ENCODE measurements around the gene TGFB1I1. TPM values are rescaled to one million over a fixed set of nuclear protein-coding genes. Genes with fewer than 3 reads are reported as not detected.

The TGFB1I1 gene
- total and polyA plus RNA-seq, 2 of the 13 experiments (the other 11 are each of a cell fraction or from before 2014, with no cell fraction given) = 0.80 to 2.9 TPM

DNA sequence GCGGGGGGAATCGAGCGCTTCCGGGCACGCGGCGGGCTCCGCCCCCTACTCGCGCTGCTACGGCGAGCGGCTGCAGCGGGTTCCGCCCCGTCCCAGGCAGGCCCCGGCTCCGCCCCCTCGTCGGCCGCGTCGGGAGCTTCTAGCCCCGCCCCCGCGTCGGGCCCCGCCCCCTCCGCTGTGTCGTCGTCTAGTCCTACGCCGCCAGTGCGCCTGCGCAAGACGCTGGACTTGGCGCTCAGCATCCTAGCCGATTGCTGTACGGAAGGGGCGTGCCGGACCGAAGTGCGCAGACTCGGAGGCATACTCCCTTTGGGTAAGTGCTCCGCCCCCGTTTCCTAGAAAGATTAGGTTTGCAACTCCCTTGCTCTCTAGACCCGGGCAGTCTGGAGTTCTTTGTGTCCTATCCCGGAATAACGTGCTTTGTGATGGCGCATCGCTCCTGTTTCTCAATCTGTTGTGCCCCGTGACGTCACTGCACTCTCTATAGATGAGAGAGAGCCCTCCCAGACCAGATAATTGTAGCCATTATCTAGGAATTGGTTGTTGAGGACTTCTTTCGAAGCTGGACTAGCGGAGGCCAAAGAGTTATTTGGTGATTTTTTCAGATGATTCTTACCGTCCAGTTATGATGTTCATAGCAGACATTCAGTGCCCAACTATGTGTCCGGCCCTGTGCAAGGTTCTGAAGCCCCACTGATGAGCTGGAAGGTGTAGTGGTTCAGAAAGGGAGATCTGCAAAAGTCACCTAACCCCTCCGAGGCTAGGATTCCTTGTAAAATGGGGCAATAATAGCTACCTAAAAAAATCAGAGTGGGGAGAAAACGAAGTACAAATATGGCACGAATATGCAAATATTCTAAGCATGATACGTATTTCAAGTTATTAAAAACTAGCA is 12.0 kb upstream of the TGFB1I1 start (continued):
- TF ChIP-seq GFI1 (CRISPR knock-in tag; IDR thresholded peaks at IDR 0.05; ENCODE audit: borderline replicate concordance) = 0 out of 2 replicates have a peak, but pooled peaks have one; percentile 65
- no peak; the same call in 1 of the 2 replicates for TF ChIP-seq CHD4 (IDR thresholded peaks at IDR 0.05; ENCODE audit: borderline replicate concordance, low read length)
- 0 out of 2 replicates have a peak, but pooled peaks have one; percentile 16 for TF ChIP-seq ZNF264 (CRISPR knock-in tag; IDR thresholded peaks at IDR 0.05)
- peak; percentile 9; the same call in 1 of the 2 replicates for TF ChIP-seq KLF9 (CRISPR knock-in tag; IDR thresholded peaks at IDR 0.05; ENCODE audit: low read depth)
- TF ChIP-seq SP1 (IDR thresholded peaks at IDR 0.05) = peak; percentile 60; the same call in 1 of the 2 replicates
- TF ChIP-seq SP1 (CRISPR knock-in tag; IDR thresholded peaks at IDR 0.05) = peak; percentile 80
- peak; percentile 77; the same call in 1 of the 2 replicates for TF ChIP-seq ZNF549 (CRISPR knock-in tag; IDR thresholded peaks at IDR 0.05)
- peak; percentile 24; the same call in 1 of the 2 replicates for TF ChIP-seq PPARG (CRISPR knock-in tag; conservative IDR thresholded peaks at IDR 0.05)
- peak; percentile 28 for TF ChIP-seq TBL1XR1 (IDR thresholded peaks at IDR 0.05; ENCODE audit: borderline replicate concordance, low read length, partially characterized antibody)
- TF ChIP-seq CHCHD3 (CRISPR knock-in tag; IDR thresholded peaks at IDR 0.05) = no peak
- peak; percentile 68; the same call in 1 of the 2 replicates for TF ChIP-seq SSRP1 (CRISPR knock-in tag; IDR thresholded peaks at IDR 0.05)
- TF ChIP-seq RBM22 (optimal IDR thresholded peaks at IDR 0.05; ENCODE audit: low read length) = peak; percentile 37
- peak; percentile 58 for TF ChIP-seq CEBPG (CRISPR knock-in tag; IDR thresholded peaks at IDR 0.05)
- peak; percentile 11; the same call in 1 of the 2 replicates for TF ChIP-seq NFKBIZ (CRISPR knock-in tag; IDR thresholded peaks at IDR 0.05)
- TF ChIP-seq TGIF2 (CRISPR knock-in tag; IDR thresholded peaks at IDR 0.05) = peak; percentile 47; the same call in 1 of the 2 replicates
- TF ChIP-seq NCOR1 (IDR thresholded peaks at IDR 0.05; ENCODE audit: borderline replicate concordance, low read length) = peak; percentile 79; the same call in 1 of the 2 replicates
- TF ChIP-seq TARDBP (CRISPR knock-in tag; IDR thresholded peaks at IDR 0.05) = 0 out of 2 replicates have a peak, but pooled peaks have one; percentile 14
- TF ChIP-seq BCL6 (CRISPR knock-in tag; IDR thresholded peaks at IDR 0.05) = peak; percentile 100
- TF ChIP-seq, protein P1, sequence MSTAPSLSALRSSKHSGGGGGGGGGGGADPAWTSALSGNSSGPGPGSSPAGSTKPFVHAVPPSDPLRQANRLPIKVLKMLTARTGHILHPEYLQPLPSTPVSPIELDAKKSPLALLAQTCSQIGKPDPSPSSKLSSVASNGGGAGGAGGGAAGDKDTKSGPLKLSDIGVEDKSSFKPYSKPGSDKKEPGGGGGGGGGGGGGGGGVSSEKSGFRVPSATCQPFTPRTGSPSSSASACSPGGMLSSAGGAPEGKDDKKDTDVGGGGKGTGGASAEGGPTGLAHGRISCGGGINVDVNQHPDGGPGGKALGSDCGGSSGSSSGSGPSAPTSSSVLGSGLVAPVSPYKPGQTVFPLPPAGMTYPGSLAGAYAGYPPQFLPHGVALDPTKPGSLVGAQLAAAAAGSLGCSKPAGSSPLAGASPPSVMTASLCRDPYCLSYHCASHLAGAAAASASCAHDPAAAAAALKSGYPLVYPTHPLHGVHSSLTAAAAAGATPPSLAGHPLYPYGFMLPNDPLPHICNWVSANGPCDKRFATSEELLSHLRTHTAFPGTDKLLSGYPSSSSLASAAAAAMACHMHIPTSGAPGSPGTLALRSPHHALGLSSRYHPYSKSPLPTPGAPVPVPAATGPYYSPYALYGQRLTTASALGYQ (CRISPR knock-in tag; IDR thresholded peaks at IDR 0.05) = peak; percentile 54; the same call in 1 of the 2 replicates
- TF ChIP-seq CBX2 (IDR thresholded peaks at IDR 0.05; ENCODE audit: low read depth, low read length) = no peak
- TF ChIP-seq CBX2 (CRISPR knock-in tag; IDR thresholded peaks at IDR 0.05; ENCODE audit: low read depth) = no peak
- TF ChIP-seq, protein P2, sequence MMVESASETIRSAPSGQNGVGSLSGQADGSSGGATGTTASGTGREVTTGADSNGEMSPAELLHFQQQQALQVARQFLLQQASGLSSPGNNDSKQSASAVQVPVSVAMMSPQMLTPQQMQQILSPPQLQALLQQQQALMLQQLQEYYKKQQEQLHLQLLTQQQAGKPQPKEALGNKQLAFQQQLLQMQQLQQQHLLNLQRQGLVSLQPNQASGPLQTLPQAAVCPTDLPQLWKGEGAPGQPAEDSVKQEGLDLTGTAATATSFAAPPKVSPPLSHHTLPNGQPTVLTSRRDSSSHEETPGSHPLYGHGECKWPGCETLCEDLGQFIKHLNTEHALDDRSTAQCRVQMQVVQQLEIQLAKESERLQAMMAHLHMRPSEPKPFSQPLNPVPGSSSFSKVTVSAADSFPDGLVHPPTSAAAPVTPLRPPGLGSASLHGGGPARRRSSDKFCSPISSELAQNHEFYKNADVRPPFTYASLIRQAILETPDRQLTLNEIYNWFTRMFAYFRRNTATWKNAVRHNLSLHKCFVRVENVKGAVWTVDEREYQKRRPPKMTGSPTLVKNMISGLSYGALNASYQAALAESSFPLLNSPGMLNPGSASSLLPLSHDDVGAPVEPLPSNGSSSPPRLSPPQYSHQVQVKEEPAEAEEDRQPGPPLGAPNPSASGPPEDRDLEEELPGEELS (CRISPR knock-in tag; IDR thresholded peaks at IDR 0.05) = 0 out of 2 replicates have a peak, but pooled peaks have one; percentile 20
- TF ChIP-seq ZFP82 (CRISPR knock-in tag; IDR thresholded peaks at IDR 0.05; ENCODE audit: borderline replicate concordance) = 0 out of 2 replicates have a peak, but pooled peaks have one; percentile 12
- peak; percentile 98 for TF ChIP-seq SP5 (CRISPR knock-in tag; IDR thresholded peaks at IDR 0.05; ENCODE audit: borderline replicate concordance, low read depth)
- TF ChIP-seq DPF2 (CRISPR knock-in tag; IDR thresholded peaks at IDR 0.05; ENCODE audit: borderline replicate concordance, low read depth) = no peak
- 0 out of 2 replicates have a peak, but pooled peaks have one; percentile 39 for TF ChIP-seq ZNF607 (CRISPR knock-in tag; IDR thresholded peaks at IDR 0.05; ENCODE audit: borderline replicate concordance)
